IMR-90 (cell line): ENCODE data around the gene DNAH9.

ENCODE experiments used
- BHLHE40 ChIP-seq: fragments of 150-350 bp; IDR thresholded peaks from 2 replicates; pipeline ENCODE4 v1.6.1; 2016; ENCODE audit warnings: mild to moderate bottlenecking, low read depth, low read length
- CEBPB ChIP-seq: IDR thresholded peaks from 2 replicates; pipeline ENCODE4 v1.6.1; 2012; ENCODE audit warnings: low read depth, low read length, improper control_type of control experiment
- MAZ ChIP-seq: IDR thresholded peaks from 2 replicates; pipeline ENCODE4 v1.6.1; 2012; ENCODE audit warnings: low read depth, mild to moderate bottlenecking, low read length, improper control_type of control experiment, moderate library complexity, borderline replicate concordance
- MXI1 ChIP-seq: IDR thresholded peaks from 2 replicates; pipeline ENCODE4 v1.6.1; 2012; ENCODE audit warnings: low read depth, mild to moderate bottlenecking, low read length, moderate library complexity, borderline replicate concordance
- POLR2A ChIP-seq: IDR thresholded peaks from 2 replicates; pipeline ENCODE4 v1.6.1; 2012; ENCODE audit warnings: mild to moderate bottlenecking, low read depth, low read length
- RAD21 ChIP-seq: IDR thresholded peaks from 2 replicates; pipeline ENCODE4 v1.6.1; 2012; ENCODE audit warnings: low read length, improper control_type of control experiment
- RFX5 ChIP-seq: IDR thresholded peaks from 2 replicates; pipeline ENCODE4 v1.8.0; 2012; ENCODE audit warnings: low read depth, mild to moderate bottlenecking, low read length, moderate library complexity
- TF ChIP-seq, protein P1 (sequence below): conservative IDR thresholded peaks from 2 replicates; pipeline ENCODE4 v1.5.1; 2012; ENCODE audit warnings: mild to moderate bottlenecking, low read depth, low read length, improper control_type of control experiment
- TF ChIP-seq, protein P2 (sequence below): fragments of 150-350 bp; IDR thresholded peaks from 2 replicates; pipeline ENCODE4 v1.6.1; 2017; ENCODE audit warnings: mild to moderate bottlenecking, antibody characterized with exemption, low read length, low read depth

DNA sequence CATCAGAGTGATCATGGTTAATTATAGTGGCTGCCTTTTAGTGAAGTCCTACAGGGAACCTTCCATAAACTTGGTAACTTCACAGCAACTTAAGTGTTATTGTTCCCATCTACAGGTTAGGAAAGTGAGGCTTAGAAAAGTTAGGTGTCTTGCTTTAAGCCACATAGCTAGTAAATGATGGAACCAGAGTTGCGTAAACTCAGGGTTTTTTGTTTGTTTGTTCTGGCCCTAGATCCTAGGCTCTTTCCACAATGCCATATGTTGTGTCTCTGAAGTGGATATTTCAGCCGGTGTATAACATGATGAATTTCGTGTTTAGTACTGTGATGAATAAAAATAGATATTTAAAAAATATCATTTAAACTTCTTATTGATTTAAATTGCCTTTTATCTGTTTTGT is 27.6 kb downstream of the DNAH9 start:
- TF ChIP-seq, protein P1, sequence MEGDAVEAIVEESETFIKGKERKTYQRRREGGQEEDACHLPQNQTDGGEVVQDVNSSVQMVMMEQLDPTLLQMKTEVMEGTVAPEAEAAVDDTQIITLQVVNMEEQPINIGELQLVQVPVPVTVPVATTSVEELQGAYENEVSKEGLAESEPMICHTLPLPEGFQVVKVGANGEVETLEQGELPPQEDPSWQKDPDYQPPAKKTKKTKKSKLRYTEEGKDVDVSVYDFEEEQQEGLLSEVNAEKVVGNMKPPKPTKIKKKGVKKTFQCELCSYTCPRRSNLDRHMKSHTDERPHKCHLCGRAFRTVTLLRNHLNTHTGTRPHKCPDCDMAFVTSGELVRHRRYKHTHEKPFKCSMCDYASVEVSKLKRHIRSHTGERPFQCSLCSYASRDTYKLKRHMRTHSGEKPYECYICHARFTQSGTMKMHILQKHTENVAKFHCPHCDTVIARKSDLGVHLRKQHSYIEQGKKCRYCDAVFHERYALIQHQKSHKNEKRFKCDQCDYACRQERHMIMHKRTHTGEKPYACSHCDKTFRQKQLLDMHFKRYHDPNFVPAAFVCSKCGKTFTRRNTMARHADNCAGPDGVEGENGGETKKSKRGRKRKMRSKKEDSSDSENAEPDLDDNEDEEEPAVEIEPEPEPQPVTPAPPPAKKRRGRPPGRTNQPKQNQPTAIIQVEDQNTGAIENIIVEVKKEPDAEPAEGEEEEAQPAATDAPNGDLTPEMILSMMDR: no peak
- TF ChIP-seq MXI1: no peak
- TF ChIP-seq, protein P2, sequence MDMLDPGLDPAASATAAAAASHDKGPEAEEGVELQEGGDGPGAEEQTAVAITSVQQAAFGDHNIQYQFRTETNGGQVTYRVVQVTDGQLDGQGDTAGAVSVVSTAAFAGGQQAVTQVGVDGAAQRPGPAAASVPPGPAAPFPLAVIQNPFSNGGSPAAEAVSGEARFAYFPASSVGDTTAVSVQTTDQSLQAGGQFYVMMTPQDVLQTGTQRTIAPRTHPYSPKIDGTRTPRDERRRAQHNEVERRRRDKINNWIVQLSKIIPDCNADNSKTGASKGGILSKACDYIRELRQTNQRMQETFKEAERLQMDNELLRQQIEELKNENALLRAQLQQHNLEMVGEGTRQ: no peak
- TF ChIP-seq RFX5: no peak
- no peak for TF ChIP-seq POLR2A
- TF ChIP-seq CEBPB: no peak
- no peak for TF ChIP-seq MAZ
- no peak for TF ChIP-seq RAD21
- no peak for TF ChIP-seq BHLHE40
